SK-MEL-5 (cell line): ENCODE data around the gene ADRA1B. TPM values are rescaled to one million over a fixed set of nuclear protein-coding genes. Genes with fewer than 3 reads are reported as not detected.

Source experiments
- small RNA-seq, 2 experiments: library from RNA; depleted of rRNA; stranded (forward); fragments of <200 nt; gene quantifications; one replicate each; pipeline ENCODE3, GENCODE V24; 2014
- total RNA-seq: library from RNA; depleted of rRNA; stranded (reverse); fragments of >200 nt; shearing (Covaris generic); gene quantifications from 2 replicates; pipeline ENCODE4 v1.2.3, GENCODE V29; 2014; rRNA removed

Gene ADRA1B
- total RNA-seq, 1 experiment from 2014 or later, result not detected

Small RNAs within 50 kb of the gene (small RNA-seq; reads per million reads assigned to genes)
- 0 reads per million in 2 experiments for gene RF00019

Other genes starting within 250 kb of the ADRA1B start
- gene TTC1, start 92.7 kb downstream of the ADRA1B start, total RNA-seq, result 57.1 and 59.4 TPM in 2 replicates
- gene PWWP2A, start 203.0 kb downstream of the ADRA1B start, total RNA-seq, result 8.1 and 8.8 TPM in 2 replicates